GM12878 (cell line): ENCODE measurements around the gene RNF169. TPM values are rescaled to one million over a fixed set of nuclear protein-coding genes. Genes with fewer than 3 reads are reported as not detected.

Experiments
- ATAC-seq: fragments of 200-7000 bp; cut with Tn5 transposase; 3 replicates; pipeline ENCODE4 v1.9.1; 2020; ENCODE audit warnings: mild to moderate bottlenecking, moderate library complexity
- BruUV-seq: library from RNA; stranded (reverse); fragments of 400-500 nt; replicated peaks from 2 replicates; lab custom pipeline; 2021; lab: Mats Ljungman, UMichigan
- CTCF ChIA-PET: fragments of 300-600 bp; sonication (Branson Sonifier 250); formaldehyde crosslinking; extraction: SDS; loops from one replicate; lab custom pipeline; 2021; ENCODE audit warnings: inconsistent platforms; lab: Yijun Ruan, JAX
- POLR2A ChIA-PET: fragments of 350-600 bp; formaldehyde crosslinking; extraction: SDS; loops from one replicate; lab custom pipeline; 2021; ENCODE audit warnings: inconsistent platforms; lab: Charles Lee
- RAD21 ChIA-PET: fragments of 300-600 bp; sonication (Branson Sonifier 250); formaldehyde crosslinking; loops from one replicate; lab custom pipeline; 2023; ENCODE audit warnings: antibody characterized with exemption; ENCODE audit not compliant: unreplicated experiment; lab: Charles Lee
- SMC1A ChIA-PET: fragments of 300-600 bp; sonication (Branson Sonifier 250); formaldehyde crosslinking; loops from one replicate; lab custom pipeline; 2023; ENCODE audit not compliant: unreplicated experiment, uncharacterized antibody; lab: Charles Lee
- DNase-seq: peaks from one replicate; pipeline ENCODE4 v3.0.0-alpha.2; 2011; ENCODE audit warnings: low read depth, low spot score
- FAIRE-seq: peaks from 3 replicates; lab custom pipeline; 2011; peaks lifted over from hg19 to GRCh38; lab: Jason Lieb, UNC
- H2AFZ ChIP-seq: 2 replicates; pipeline ENCODE4 v1.6.0; 2011; ENCODE audit warnings: low read depth, low read length, control low read depth; ENCODE audit not compliant: control insufficient read depth
- H3K27ac ChIP-seq: 2 replicates; pipeline ENCODE4 v1.5.1; 2011; ENCODE audit warnings: control low read depth; ENCODE audit not compliant: control insufficient read depth, insufficient read depth
- H3K27me3 ChIP-seq, 2 experiments: replicated peaks in 1 of 2; 2 replicates each; pipeline versions ENCODE4 v1.6.0 to v1.6.1; 2011; ENCODE audit warnings: low read length in 1 of 2; ENCODE audit not compliant: control insufficient read depth in 2 of 2, insufficient read depth in 2 of 2
- H3K36me3 ChIP-seq, 2 experiments: 2 replicates each; pipeline ENCODE4 v1.5.1; 2011; ENCODE audit warnings: low read length in 1 of 2; ENCODE audit not compliant: control insufficient read depth in 2 of 2, insufficient read depth in 2 of 2
- H3K4me1 ChIP-seq: 2 replicates; pipeline ENCODE4 v1.6.1; 2011; ENCODE audit warnings: mild to moderate bottlenecking, low read length, moderate library complexity, mixed read lengths; ENCODE audit not compliant: control insufficient read depth, insufficient read depth
- H3K4me2 ChIP-seq: 2 replicates; pipeline ENCODE4 v1.6.0; 2011; ENCODE audit warnings: control low read depth; ENCODE audit not compliant: control insufficient read depth, insufficient read depth
- H3K4me3 ChIP-seq: fragments of 200-600 bp; sonication (generic); 2 replicates; pipeline ENCODE4 v1.5.1; 2016
- H3K79me2 ChIP-seq: 2 replicates; pipeline ENCODE4 v1.6.0; 2011; ENCODE audit warnings: low read length; ENCODE audit not compliant: control insufficient read depth, insufficient read depth
- H3K9ac ChIP-seq: 2 replicates; pipeline ENCODE4 v1.8.0; 2011; ENCODE audit warnings: low read length, control low read depth, mixed read lengths; ENCODE audit not compliant: control insufficient read depth, insufficient read depth
- H3K9me3 ChIP-seq: replicated peaks from 3 replicates; pipeline ENCODE4 v1.5.1; 2011; ENCODE audit warnings: mild to moderate bottlenecking, low read length; ENCODE audit not compliant: control insufficient read depth, insufficient read depth
- H4K20me1 ChIP-seq: 2 replicates; pipeline ENCODE4 v1.6.0; 2011; ENCODE audit not compliant: control insufficient read depth, insufficient read depth
- NR2C2 ChIP-seq: IDR thresholded peaks from 2 replicates; pipeline ENCODE4 v1.6.1; 2011; ENCODE audit warnings: borderline replicate concordance, low read depth; ENCODE audit not compliant: control insufficient read depth, insufficient read length
- SP1 ChIP-seq: IDR thresholded peaks from one replicate; pipeline ENCODE4 v1.6.1; 2011; ENCODE audit warnings: low read depth, low read length
- SPI1 ChIP-seq: IDR thresholded peaks from 2 replicates; pipeline ENCODE4 v1.6.1; 2011; ENCODE audit warnings: low read depth, mild to moderate bottlenecking, low read length, moderate library complexity, borderline replicate concordance; ENCODE audit not compliant: insufficient read depth
- SREBF2 ChIP-seq: IDR thresholded peaks from 2 replicates; pipeline ENCODE4 v1.6.1; 2012; ENCODE audit warnings: mild to moderate bottlenecking, low read length
- SUPT20H ChIP-seq: IDR thresholded peaks from 2 replicates; pipeline ENCODE4 v1.6.1; 2011; ENCODE audit warnings: low read depth, mild to moderate bottlenecking, low read length, moderate library complexity, borderline replicate concordance; ENCODE audit not compliant: control insufficient read depth
- TCF12 ChIP-seq: IDR thresholded peaks from 2 replicates; pipeline ENCODE4 v1.6.1; 2011; ENCODE audit warnings: low read depth, mild to moderate bottlenecking, low read length
- WGBS: methylation state at CpG from one replicate; pipeline ENCODE4 v1.1.6; 2016; ENCODE audit warnings: low lambda C conversion rate; ENCODE audit not compliant: insufficient replicate concordance, insufficient coverage; ENCODE audit errors: missing lambda C conversion rate; 5-methylcytosine and 5-hydroxymethylcytosine counted together
- in situ Hi-C: fragments of 300-500 bp; cut with MboI; formaldehyde crosslinking; loops from 9 replicates; pipeline ENCODE4 v1.14.3; 2018; ENCODE audit warnings: mixed read lengths
- intact Hi-C: fragments of 100-400 bp; cut with micrococcal nuclease; formaldehyde crosslinking; loops from one replicate; pipeline ENCODE4 v1.14.2; 2022; ENCODE audit not compliant: unreplicated experiment
- polyA plus RNA-seq, 11 experiments: library from polyadenylated mRNA; depleted of rRNA in 4 of 11; unstranded in 6 of 11; stranded (reverse) in 5 of 11; fragments of >200 nt; fragmentation: Nextera tagmentation in 4 of 11; fragmentation: Illumina TruSeq in 1 of 11; extraction: Ambion mirVana in 4 of 11; extraction: Trizol in 1 of 11; gene quantifications; 1 replicate in 1 of 11; 2 replicates in 10 of 11; pipeline versions ENCODE4 v1.2.1 to v1.2.3, GENCODE V29; 2011 to 2016; ENCODE audit warnings: inconsistent platforms in 2 of 11, missing spikeins in 2 of 11, low read depth in 1 of 11
- total RNA-seq, 4 experiments: library from RNA; depleted of rRNA in 3 of 4; stranded (reverse); fragments of >200 nt in 3 of 4; fragmentation: Illumina TruSeq in 1 of 4; extraction: Trizol in 1 of 4; gene quantifications; 2 replicates each; pipeline versions ENCODE4 v1.2.1 to v1.2.3, GENCODE V29; 2013 to 2021
- TF ChIP-seq, protein P1 (sequence below): fragments of 450-650 bp; IDR thresholded peaks from 2 replicates; pipeline ENCODE4 v1.6.1; 2018; ENCODE audit warnings: borderline replicate concordance, mild to moderate bottlenecking; ENCODE audit not compliant: partially characterized antibody

The RNF169 gene
- total and polyA plus RNA-seq, 10 of the 15 experiments (the other 5 are each of a cell fraction or from before 2014, with no cell fraction given), result 0.32 to 13.2 (median 6.4) TPM

DNA sequence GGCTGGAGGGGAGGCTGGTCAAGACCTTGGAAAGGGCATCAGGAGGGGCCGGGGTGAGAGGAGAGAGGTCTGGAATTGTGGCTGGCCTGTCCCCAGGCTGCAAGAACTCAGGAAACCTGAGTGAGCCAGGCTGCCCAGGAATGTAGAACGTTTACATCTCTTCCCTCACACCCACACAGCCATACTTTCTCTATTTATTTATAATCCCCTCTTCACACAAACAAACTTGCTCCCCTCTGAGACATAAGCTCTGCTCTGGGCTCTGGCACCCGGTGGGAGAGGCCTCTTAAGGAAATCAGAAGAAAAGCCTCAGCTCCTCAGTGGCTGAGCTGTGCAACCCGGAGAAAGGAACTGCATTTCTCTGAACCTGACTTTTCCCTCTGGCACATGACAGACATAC, 22.9 kb upstream of the RNF169 start:
- ChIA-PET SMC1A (interaction anchor here (0.6 to 3.1 kb wide), 9 partner anchors 9 to 327 kb away, joined by 3 to 28 read pairs (median 4); no protein-coding TSS in a partner anchor), POLR2A (interaction anchor here (0.7 kb wide), 1 partner anchor 9 kb away, joined by 3 read pairs; no protein-coding TSS in a partner anchor), RAD21 (interaction anchor here (1.1 to 4.0 kb wide), 5 partner anchors 14 to 272 kb away, joined by 4 to 27 read pairs (median 8); no protein-coding TSS in a partner anchor), CTCF (interaction anchor here (0.6 to 4.8 kb wide), 23 partner anchors 9 to 470 kb away, joined by 3 to 55 read pairs (median 4); no protein-coding TSS in a partner anchor)
- Histone ChIP-seq H3K36me3 (no peaks in the 10 kb centered on the region), H3K27me3 (peaks cover 8 to 9% of the 10 kb centered on the region in 2 experiments), H3K9me3 (no peaks in the 10 kb centered on the region), H3K27ac (no peak overlapping the region), H3K4me1 (no peaks in the 10 kb centered on the region), H3K9ac (no peak overlapping the region), H3K4me2 (no peak overlapping the region), H3K79me2 (no peaks in the 10 kb centered on the region), H4K20me1 (no peaks in the 10 kb centered on the region), H2AFZ (no peak overlapping the region), H3K4me3 (no peak overlapping the region)
- ATAC-seq (no peak), FAIRE-seq (no peak), DNase-seq (no peak)
- TF ChIP-seq, protein P1, sequence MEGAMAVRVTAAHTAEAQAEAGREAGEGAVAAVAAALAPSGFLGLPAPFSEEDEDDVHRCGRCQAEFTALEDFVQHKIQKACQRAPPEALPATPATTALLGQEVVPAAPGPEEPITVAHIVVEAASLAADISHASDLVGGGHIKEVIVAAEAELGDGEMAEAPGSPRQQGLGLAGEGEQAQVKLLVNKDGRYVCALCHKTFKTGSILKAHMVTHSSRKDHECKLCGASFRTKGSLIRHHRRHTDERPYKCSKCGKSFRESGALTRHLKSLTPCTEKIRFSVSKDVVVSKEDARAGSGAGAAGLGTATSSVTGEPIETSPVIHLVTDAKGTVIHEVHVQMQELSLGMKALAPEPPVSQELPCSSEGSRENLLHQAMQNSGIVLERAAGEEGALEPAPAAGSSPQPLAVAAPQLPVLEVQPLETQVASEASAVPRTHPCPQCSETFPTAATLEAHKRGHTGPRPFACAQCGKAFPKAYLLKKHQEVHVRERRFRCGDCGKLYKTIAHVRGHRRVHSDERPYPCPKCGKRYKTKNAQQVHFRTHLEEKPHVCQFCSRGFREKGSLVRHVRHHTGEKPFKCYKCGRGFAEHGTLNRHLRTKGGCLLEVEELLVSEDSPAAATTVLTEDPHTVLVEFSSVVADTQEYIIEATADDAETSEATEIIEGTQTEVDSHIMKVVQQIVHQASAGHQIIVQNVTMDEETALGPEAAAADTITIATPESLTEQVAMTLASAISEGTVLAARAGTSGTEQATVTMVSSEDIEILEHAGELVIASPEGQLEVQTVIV, result no peak
- no peak for TF ChIP-seq NR2C2
- no peak for TF ChIP-seq SP1
- TF ChIP-seq SPI1, result no peak
- no peak for TF ChIP-seq TCF12
- TF ChIP-seq SUPT20H, result no peak
- TF ChIP-seq SREBF2, result no peak
- 29% methylated on average over 4 of the region's 4 CpGs for WGBS
- intact Hi-C loops (no loop called here), in situ Hi-C loops (loop anchor here (10.0 kb wide), 1 partner anchor 271 kb away; no protein-coding TSS in a partner anchor)
- no TSS peak for BruUV-seq
